K562 (cell line): ENCODE results near the gene CFAP410. TPM values are rescaled to one million over a fixed set of nuclear protein-coding genes. Genes with fewer than 3 reads are reported as not detected.

Experiments
- ATAC-seq: fragments of 200-7000 bp; cut with Tn5 transposase; 3 replicates; pipeline ENCODE4 v1.9.1; 2020; ENCODE audit warnings: moderate library complexity
- BruUV-seq: library from RNA; stranded (reverse); fragments of 400-500 nt; replicated peaks from 2 replicates; lab custom pipeline; 2021; lab: Mats Ljungman, UMichigan
- CTCF ChIA-PET: fragments of 300-600 bp; formaldehyde crosslinking; extraction: SDS; loops from one replicate; lab custom pipeline; 2021; ENCODE audit warnings: low intra/inter-chr PET ratio; lab: Yijun Ruan, JAX
- POLR2A ChIA-PET: fragments of 300-600, 350-650 bp; sonication (Branson Sonifier 250); formaldehyde crosslinking; extraction: SDS; loops from one replicate; lab custom pipeline; 2021; ENCODE audit warnings: antibody characterized with exemption, inconsistent platforms; lab: Yijun Ruan, JAX
- DNase-seq, 4 experiments: peaks; one replicate each; pipeline versions ENCODE4 v3.0.0 to v3.0.0-alpha.2; 2011 to 2018; ENCODE audit warnings: low spot score in 3 of 4, mixed read lengths in 3 of 4; ENCODE audit errors: extremely low read depth in 1 of 4
- FAIRE-seq: peaks from 2 replicates; lab custom pipeline; 2011; peaks lifted over from hg19 to GRCh38; lab: Jason Lieb, UNC
- H2AFZ ChIP-seq: 2 replicates; pipeline ENCODE4 v1.6.0; 2011; ENCODE audit warnings: low read depth, low read length, control low read depth, inconsistent platforms
- H3K27ac ChIP-seq: fragments of 200-600 bp; 3 replicates; pipeline ENCODE4 v1.8.0; 2011; ENCODE audit warnings: low read depth, mild to moderate bottlenecking, control low read depth, inconsistent platforms, low read length, moderate library complexity, mixed read lengths; ENCODE audit errors: extremely low read depth
- H3K27me3 ChIP-seq, 2 experiments: fragments of 300-600 bp in 1 of 2; 2 replicates in 1 of 2; 3 replicates in 1 of 2; pipeline versions ENCODE4 v1.6.0 to v1.8.0; 2011; ENCODE audit warnings: inconsistent platforms in 2 of 2, low read length in 2 of 2, mild to moderate bottlenecking in 1 of 2, mixed read lengths in 1 of 2, moderate library complexity in 1 of 2; ENCODE audit not compliant: control insufficient read depth in 2 of 2, insufficient read depth in 2 of 2
- H3K36me3 ChIP-seq: fragments of 300-600 bp; 3 replicates; pipeline ENCODE4 v1.8.0; 2011; ENCODE audit warnings: mild to moderate bottlenecking, low read length, inconsistent platforms; ENCODE audit not compliant: control insufficient read depth, insufficient read depth
- H3K4me1 ChIP-seq, 2 experiments: fragments of 200-600 bp in 1 of 2; replicated peaks in 1 of 2; 2 replicates in 1 of 2; 3 replicates in 1 of 2; pipeline versions ENCODE4 v1.5.1 to v1.8.0; 2011; ENCODE audit warnings: inconsistent platforms in 2 of 2, low read length in 2 of 2, mild to moderate bottlenecking in 1 of 2, mixed read lengths in 1 of 2, moderate library complexity in 1 of 2; ENCODE audit not compliant: control insufficient read depth in 2 of 2, insufficient read depth in 2 of 2
- H3K4me2 ChIP-seq: 2 replicates; pipeline ENCODE4 v1.6.1; 2011; ENCODE audit warnings: low read length, control low read depth, inconsistent platforms, mixed read lengths; ENCODE audit not compliant: insufficient read depth
- H3K4me3 ChIP-seq: fragments of 200-600 bp; sonication (generic), shearing (Covaris generic); 2 replicates; pipeline ENCODE4 v1.5.1; 2016; ENCODE audit warnings: control low read depth, inconsistent platforms
- H3K79me2 ChIP-seq: fragments of 200-600 bp; 3 replicates; pipeline ENCODE4 v1.8.0; 2011; ENCODE audit warnings: low read length, inconsistent platforms; ENCODE audit not compliant: control insufficient read depth, insufficient read depth
- H3K9ac ChIP-seq, 2 experiments: 2 replicates each; pipeline versions ENCODE4 v1.6.0 to v1.6.1; 2011; ENCODE audit warnings: low read depth in 2 of 2, low read length in 2 of 2, control low read depth in 1 of 2, inconsistent platforms in 1 of 2, mild to moderate bottlenecking in 1 of 2, mixed read lengths in 1 of 2; ENCODE audit not compliant: insufficient read depth in 1 of 2
- H3K9me1 ChIP-seq: one replicate; pipeline ENCODE4 v1.6.0; 2011; ENCODE audit warnings: inconsistent platforms, mild to moderate bottlenecking, low read length, moderate library complexity; ENCODE audit not compliant: control insufficient read depth, insufficient read depth
- H3K9me3 ChIP-seq: replicated peaks from 2 replicates; pipeline ENCODE4 v1.5.1; 2011; ENCODE audit warnings: low read depth, low read length, inconsistent platforms; ENCODE audit not compliant: control insufficient read depth, insufficient read depth
- H4K20me1 ChIP-seq: replicated peaks from 2 replicates; pipeline ENCODE4 v1.6.1; 2011; ENCODE audit warnings: low read length, inconsistent platforms, mixed read lengths; ENCODE audit not compliant: control insufficient read depth, insufficient read depth
- MCM3 ChIP-seq: fragments of 450-650 bp; IDR thresholded peaks from 2 replicates; pipeline ENCODE4 v1.6.1; 2016
- PHTF2 ChIP-seq: fragments of 250-450 bp; sonication (Bioruptor Pico); IDR thresholded peaks from 2 replicates; pipeline ENCODE4 v1.5.0; 2021; ENCODE audit warnings: mild to moderate bottlenecking
- POLR2G ChIP-seq: fragments of 200-400 bp; formaldehyde crosslinking; IDR thresholded peaks from 2 replicates; pipeline ENCODE4 v1.6.1; 2017; ENCODE audit warnings: low read depth, mild to moderate bottlenecking, antibody characterized with exemption, low read length, moderate library complexity
- SLC30A9 ChIP-seq: fragments of 250-450 bp; sonication (Bioruptor Pico); IDR thresholded peaks from 2 replicates; pipeline ENCODE4 v1.8.0; 2022; ENCODE audit warnings: mild to moderate bottlenecking, moderate library complexity
- WGBS: fragments of 100-300 bp; shearing (Covaris generic); methylation state at CpG from one replicate; pipeline ENCODE4 v1.1.6; 2016; ENCODE audit warnings: low coverage, mixed read lengths; ENCODE audit not compliant: insufficient coverage; ENCODE audit errors: missing lambda C conversion rate; 5-methylcytosine and 5-hydroxymethylcytosine counted together
- in situ Hi-C: fragments of 300-500 bp; cut with MboI; formaldehyde crosslinking; loops from 4 replicates; pipeline ENCODE4 v1.15.0; 2018; ENCODE audit warnings: inconsistent platforms, mixed read lengths
- intact Hi-C: fragments of 100-400 bp; cut with micrococcal nuclease; formaldehyde crosslinking; loops from 2 replicates; pipeline ENCODE4 v1.14.2; 2022
- polyA plus RNA-seq, 8 experiments: library from polyadenylated mRNA; depleted of rRNA in 4 of 8; stranded (reverse) in 5 of 8; unstranded in 3 of 8; fragments of >200 nt; fragmentation: Nextera tagmentation in 2 of 8; fragmentation: Illumina TruSeq in 1 of 8; extraction: Ambion mirVana in 2 of 8; extraction: Trizol in 1 of 8; gene quantifications; 2 replicates each; pipeline versions ENCODE4 v1.2.1 to v1.2.3, GENCODE V29; 2011 to 2014; ENCODE audit warnings: inconsistent platforms in 1 of 8, missing spikeins in 1 of 8
- total RNA-seq, 7 experiments: library from RNA; depleted of rRNA in 6 of 7; stranded (reverse); fragments of >200 nt in 6 of 7; fragmentation: Illumina TruSeq in 2 of 7; extraction: Trizol in 2 of 7; gene quantifications; 2 replicates each; pipeline versions ENCODE4 v1.2.1 to v1.2.3, GENCODE V29; 2011 to 2021; ENCODE audit warnings: low replicate concordance in 1 of 7
- TF ChIP-seq, protein P1 (sequence below): fragments of 450-650 bp; formaldehyde crosslinking; conservative IDR thresholded peaks from 2 replicates; pipeline ENCODE4 v1.4.0; 2022; ENCODE audit warnings: mild to moderate bottlenecking, missing genetic modification characterization
- TF ChIP-seq, protein P2 (sequence below): fragments of 450-650 bp; IDR thresholded peaks from 2 replicates; pipeline ENCODE4 v1.6.1; 2017; ENCODE audit warnings: mild to moderate bottlenecking, moderate library complexity
- TF ChIP-seq, protein P3 (sequence below): fragments of 450-650 bp; IDR thresholded peaks from 2 replicates; pipeline ENCODE4 v1.6.1; 2017; ENCODE audit warnings: antibody characterized with exemption

CFAP410 gene
- total and polyA plus RNA-seq, 9 of the 15 experiments (the other 6 are each of a cell fraction or from before 2014, with no cell fraction given) = 0.07 to 17.3 (median 2.3) TPM

DNA sequence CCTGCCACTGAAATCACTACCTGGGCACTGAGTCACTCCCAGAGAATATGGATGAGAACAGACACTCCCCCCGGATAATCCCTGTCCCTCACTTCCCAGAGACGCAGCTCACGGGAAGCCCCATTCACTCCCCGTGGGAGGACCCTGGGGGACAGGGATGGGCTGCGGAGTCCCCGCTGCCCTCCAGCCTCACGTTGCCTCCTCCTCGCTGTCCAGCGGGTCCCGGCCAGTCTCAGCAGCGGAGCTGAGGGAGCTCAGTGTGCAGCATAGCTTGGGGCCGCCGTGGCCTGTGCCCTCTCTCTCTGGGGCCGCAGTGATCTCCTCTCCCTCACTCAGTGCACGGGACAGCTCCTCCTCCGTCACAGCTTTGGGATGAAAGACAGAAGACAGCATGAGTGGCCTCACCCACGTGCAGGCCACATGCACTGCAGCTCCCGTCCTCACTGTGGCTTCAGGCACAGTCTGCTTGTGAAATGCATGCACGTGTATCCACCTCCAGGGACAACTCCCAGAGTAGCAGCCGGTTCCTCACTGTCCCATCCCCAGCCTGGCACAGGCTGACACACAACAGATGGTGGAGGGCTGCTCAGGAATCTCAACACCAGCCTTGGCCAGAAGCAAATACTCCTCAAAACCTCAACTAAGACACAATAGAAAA, 7.4 kb downstream of the CFAP410 start (continued):
- TF ChIP-seq POLR2G (peak; percentile 29; the same call in 1 of the 2 replicates), MCM3 (no peak), SLC30A9 (CRISPR knock-in tag) (no peak)

DNA sequence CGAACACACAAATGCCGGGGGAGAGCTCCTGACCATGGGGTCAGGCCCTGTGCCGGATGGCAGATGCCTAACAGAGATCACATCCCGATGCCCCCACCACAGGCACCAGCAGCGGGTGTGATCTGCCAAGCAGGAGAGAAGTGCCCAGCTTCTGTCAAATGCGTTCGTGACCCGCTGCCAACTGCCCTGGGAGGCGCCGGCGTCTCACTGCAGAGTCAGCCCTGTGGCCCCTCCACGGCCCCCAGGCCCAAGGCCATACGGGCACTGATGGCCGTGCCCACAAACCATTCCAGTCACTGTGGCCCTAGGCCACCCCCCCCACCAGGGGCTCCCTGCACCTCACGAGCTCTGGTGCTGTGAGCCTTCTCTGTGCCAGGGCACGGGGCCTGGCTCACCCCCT, 8.0 kb downstream of the CFAP410 start:
- Histone ChIP-seq H3K9me1 (peaks cover 7% of the 10 kb centered on the region), H3K4me3 (no peak overlapping the region), H3K4me1 (peaks cover 0 to 71% of the 10 kb centered on the region in 2 experiments; a peak in 2 of 5 replicates), H2AFZ (no peak overlapping the region), H3K27ac (no peak overlapping the region), H4K20me1 (peaks cover 15% of the 10 kb centered on the region), H3K9me3 (no peaks in the 10 kb centered on the region), H3K9ac (no peak overlapping the region; a peak in 1 of 4 replicates), H3K36me3 (peaks cover 12% of the 10 kb centered on the region; the same call in 1 of the 3 replicates), H3K27me3 (no peaks in the 10 kb centered on the region), H3K4me2 (no peak overlapping the region), H3K79me2 (no peaks in the 10 kb centered on the region)
- BruUV-seq = no TSS peak
- 61% methylated on average over 16 of the region's 16 CpGs for WGBS
- ChIA-PET POLR2A (interaction anchor here (0.6 to 1.1 kb wide), 4 partner anchors 9 to 163 kb away, joined by 3 to 5 read pairs (median 4); no protein-coding TSS in a partner anchor), CTCF (no interaction called here)
- TF ChIP-seq POLR2G (peak; percentile 28), PHTF2 (no peak)
- TF ChIP-seq, protein P1, sequence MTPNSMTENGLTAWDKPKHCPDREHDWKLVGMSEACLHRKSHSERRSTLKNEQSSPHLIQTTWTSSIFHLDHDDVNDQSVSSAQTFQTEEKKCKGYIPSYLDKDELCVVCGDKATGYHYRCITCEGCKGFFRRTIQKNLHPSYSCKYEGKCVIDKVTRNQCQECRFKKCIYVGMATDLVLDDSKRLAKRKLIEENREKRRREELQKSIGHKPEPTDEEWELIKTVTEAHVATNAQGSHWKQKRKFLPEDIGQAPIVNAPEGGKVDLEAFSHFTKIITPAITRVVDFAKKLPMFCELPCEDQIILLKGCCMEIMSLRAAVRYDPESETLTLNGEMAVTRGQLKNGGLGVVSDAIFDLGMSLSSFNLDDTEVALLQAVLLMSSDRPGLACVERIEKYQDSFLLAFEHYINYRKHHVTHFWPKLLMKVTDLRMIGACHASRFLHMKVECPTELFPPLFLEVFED (CRISPR knock-in tag) = no peak
- TF ChIP-seq, protein P2, sequence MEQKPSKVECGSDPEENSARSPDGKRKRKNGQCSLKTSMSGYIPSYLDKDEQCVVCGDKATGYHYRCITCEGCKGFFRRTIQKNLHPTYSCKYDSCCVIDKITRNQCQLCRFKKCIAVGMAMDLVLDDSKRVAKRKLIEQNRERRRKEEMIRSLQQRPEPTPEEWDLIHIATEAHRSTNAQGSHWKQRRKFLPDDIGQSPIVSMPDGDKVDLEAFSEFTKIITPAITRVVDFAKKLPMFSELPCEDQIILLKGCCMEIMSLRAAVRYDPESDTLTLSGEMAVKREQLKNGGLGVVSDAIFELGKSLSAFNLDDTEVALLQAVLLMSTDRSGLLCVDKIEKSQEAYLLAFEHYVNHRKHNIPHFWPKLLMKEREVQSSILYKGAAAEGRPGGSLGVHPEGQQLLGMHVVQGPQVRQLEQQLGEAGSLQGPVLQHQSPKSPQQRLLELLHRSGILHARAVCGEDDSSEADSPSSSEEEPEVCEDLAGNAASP = no peak
- TF ChIP-seq, protein P3, sequence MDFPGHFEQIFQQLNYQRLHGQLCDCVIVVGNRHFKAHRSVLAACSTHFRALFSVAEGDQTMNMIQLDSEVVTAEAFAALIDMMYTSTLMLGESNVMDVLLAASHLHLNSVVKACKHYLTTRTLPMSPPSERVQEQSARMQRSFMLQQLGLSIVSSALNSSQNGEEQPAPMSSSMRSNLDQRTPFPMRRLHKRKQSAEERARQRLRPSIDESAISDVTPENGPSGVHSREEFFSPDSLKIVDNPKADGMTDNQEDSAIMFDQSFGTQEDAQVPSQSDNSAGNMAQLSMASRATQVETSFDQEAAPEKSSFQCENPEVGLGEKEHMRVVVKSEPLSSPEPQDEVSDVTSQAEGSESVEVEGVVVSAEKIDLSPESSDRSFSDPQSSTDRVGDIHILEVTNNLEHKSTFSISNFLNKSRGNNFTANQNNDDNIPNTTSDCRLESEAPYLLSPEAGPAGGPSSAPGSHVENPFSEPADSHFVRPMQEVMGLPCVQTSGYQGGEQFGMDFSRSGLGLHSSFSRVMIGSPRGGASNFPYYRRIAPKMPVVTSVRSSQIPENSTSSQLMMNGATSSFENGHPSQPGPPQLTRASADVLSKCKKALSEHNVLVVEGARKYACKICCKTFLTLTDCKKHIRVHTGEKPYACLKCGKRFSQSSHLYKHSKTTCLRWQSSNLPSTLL = no peak
- ATAC-seq (no peak), FAIRE-seq (no peak), DNase-seq (no peak)
- intact Hi-C loops (no loop called here), in situ Hi-C loops (no loop called here)
